NCI-H1092 treated with DMSO at 0.1 percent for 48 hours (cell line): ENCODE data around the gene KDELR3.
A peak's percentile ranks its signal among the peaks of the same experiment; 100 is the strongest.
"Not testable (repeated sequence)": the region's sequence is repeated elsewhere in the genome, so short reads cannot be mapped to it uniquely, and the experiment has no call there.

ENCODE experiments used
- DNase-seq: peaks from one replicate; lab custom pipeline; 2025; lab: John Stamatoyannopoulos, UW

KDELR3 gene

DNA sequence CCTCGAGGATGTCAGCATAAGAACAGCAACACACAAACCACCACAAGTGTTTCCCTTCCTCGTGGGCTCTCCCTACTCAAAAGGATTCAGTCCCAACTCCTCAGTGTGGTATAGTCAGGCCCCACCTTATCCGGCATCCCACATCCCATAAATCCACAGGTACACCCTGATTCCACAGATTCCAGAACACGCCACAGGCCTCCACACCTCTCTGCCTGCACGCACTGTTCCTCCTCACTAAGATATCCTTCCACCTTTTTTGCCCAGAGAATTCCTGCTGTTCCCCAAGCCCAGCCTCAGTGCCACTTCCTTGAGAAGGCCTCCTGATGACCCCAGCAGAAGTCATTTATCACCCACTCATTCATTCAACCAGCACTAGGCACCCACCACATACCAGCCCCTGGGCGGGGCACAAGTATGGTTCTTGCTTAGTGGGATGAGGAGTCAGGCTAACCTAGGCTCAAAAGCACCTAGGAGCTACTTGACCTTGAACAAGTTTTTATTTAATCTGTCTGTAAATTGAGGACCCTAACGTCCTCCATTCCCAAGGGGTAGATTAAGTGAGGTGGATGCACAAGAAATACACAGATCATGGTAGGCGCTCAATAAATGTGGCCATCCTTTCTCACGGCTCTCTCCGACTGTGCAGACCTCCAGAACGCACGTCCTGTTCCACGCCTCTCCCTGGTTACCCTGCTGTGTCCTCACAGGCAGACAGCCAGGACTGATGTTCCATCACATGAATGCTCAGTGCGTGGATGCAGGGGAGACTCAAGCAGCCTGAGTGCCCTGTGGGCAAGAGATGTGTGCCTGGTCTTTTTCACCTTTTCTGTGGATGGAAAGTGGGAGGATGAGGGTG lies 10.8 kb upstream of the KDELR3 start:
- DNase-seq: no peak

DNA sequence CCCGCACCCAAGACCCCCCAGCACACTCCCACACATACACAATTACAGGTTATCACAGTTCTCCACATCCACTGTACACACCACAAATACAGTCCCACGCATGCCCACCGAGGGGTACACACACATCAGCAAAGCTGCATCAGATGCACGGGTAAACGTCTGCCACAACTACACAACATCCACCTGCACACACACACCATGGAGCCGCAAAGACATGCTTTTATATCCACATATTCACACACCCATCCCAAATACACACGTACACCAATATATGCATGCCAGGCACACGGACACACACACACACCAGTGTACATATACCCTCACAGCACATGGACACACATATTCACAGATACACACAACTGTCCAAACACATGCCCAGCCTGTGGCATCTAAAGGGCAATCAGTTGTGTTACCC lies 7.5 kb upstream of the KDELR3 start:
- no peak for DNase-seq

DNA sequence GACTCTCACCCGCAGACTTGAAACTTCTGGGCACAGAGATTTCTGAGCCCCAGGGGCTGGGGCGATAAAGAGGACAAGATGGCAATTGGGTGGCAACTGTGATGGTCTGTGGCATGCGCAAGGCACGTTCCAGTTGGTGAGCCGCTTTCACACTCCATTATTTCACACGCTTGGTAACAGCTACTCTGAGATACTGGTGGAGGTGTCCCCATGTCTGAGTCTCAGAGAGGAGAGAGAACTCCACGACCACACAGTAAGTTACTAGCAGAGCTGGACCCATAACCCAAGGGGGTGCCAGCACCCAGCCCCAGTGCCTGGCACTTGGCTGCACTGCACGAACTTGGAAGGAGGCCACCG lies 6.9 kb upstream of the KDELR3 start:
- DNase-seq: no peak

DNA sequence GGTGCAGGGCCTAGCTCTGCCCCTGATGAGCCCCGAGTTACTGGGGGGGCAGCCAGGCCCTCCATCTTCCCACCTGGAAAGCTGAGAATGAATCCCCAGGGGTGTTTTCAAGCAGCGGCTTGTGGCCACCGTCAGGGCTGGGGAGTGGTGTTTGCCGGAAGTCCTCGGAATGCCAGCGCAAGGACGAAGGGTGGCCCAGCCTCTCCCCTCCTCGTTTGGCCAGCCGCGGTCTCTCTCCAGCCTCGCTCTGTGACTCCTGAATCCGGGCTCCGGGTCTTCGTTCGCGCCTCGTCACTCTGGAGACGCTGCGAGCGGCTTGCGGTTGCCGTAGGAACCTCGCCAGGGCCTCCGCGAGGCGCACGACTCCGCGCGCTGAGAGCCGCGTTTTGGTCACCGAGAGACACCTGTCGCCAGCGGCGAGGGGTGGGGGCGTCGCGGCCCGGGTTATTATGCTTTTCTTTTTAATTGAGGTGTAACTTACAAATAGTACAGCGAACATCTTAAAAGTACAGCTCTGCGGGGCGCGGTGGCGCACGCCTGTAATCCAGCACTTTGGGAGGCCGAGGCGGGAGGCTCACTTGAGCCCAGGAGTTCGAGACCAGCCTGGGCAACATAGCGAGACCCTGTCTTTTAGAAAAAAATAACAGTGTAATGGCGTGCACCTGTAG lies 6.3 kb upstream of the KDELR3 start:
- peak; percentile 92 for DNase-seq

- DNase-seq: no peak
Observed at GRCh38 chr22:38462960-38463784, 4.7 kb upstream of the KDELR3 start.

DNA sequence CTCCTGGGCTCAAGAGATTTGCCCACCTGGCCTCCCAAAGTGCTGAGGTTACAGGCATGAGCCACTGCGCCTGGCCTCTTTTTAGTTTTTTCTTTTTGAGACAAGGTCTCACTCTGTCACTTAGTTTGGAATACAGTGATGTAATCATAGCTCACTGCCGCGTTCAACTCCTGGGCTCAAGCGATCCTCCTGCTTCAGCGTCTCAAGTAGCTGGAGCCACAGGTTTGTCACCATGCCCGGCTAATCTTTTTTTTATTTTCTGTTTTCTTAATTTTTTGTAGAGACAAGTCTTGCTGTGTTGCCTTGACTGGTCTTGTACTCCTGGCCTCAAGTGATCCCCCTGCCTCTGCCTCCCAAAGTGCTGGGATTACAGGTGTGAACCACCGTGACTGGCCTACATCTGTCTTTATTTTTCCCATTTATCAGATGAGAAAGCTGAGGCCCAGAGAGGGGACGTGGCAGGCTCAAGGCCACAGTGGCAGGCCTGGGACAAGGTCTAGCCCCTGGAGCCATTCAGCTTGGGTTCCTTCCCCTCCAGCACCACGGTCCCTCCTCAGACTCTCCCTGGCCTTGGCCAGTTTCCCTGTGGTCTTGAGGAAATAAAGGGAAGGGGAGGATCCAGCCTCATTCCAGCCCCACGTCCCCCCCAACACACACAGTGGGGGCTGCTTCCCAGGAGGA lies 2.8 kb upstream of the KDELR3 start:
- no peak for DNase-seq

- no peak for DNase-seq
Observed at GRCh38 chr22:38465673-38466490, 2.0 kb upstream of the KDELR3 start.

GRCh38 chr22:38467438-38467903 lies 425 bp upstream of the KDELR3 start:
- DNase-seq: no peak

DNA sequence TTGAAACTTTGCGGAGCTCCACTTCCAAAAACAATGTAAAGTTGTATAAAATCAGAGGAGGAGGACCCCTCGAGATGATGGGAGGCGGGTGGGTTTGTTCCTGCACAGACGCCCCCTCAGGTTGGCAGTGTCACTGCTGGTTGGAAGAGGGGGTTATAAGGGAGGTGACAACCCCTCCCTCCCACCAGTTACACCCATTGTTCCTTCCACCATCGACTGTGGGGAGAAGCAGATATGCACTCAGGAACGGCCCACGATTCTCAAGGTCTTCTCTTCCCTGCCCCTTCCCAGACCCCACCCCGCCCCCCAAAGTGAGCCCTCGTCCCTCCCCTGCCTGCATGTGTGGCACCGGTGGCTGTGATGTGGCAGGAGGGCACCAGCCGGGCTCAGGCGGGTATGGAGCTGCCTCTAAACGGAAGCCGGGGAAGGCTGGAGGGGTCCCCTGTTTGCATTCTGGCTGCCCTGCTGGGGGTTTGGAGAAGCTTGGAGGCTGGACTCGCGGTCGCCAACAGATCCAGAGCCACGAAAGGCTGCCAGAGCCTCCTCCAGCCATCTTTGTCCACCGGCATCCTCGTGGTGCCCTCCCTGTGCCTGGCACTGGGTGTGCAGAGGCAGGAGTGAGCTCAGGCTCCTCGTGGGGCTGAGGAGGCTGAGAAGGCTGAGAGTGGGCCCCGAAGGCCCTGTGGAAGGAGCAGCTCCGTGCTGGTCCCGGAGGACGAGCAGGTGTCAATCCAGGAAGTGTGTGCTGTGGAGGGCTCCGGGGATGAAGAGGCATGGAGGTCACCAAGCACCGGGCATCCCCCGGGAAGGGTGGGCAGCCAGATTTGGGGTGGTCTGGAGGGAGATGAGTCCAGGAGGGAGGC lies 778 bp downstream of the KDELR3 start:
- DNase-seq: no peak

DNA sequence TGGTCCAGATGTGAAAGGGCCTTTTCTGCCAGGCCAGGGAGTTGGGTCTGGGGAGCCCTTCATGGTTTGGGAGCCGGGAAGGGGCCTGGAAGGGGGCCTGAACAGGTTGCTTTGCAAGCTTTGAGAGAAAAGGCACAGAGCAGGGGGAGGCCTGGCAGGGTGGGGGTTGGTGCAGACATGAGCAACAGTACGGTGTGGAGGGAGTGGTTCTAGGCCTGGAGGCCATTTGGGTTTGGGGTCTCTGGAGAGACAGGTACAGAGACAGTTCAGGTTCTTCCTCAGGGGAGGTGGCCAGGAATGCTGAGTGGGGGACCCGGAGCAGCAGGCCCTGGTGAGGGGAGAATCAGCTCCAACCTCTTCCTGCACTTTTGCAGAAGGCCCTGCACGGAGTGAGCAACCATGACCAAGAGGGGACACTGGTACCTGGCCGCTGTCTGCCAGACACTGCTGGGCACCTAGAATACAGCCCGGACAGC lies 1.4 kb downstream of the KDELR3 start:
- no peak for DNase-seq

DNA sequence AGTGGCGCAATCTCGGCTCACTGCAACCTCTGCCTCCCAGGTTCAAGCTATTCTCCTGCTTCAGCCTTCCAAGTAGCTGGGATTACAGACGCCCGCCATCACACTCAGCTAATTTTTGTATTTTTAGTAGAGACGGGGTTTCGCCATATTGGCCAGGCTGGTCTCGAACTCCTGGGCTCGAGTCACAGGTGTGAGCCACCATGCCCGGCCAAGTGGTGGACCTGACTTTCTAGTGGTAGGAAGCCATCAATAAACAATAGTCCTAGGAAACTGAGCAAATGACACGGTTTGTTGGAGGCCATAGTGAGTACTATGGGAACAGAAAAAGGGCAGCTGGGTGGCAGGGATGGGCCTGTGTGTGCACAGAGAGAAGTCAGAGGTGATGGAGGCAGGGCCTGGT lies 2.3 kb downstream of the KDELR3 start:
- not testable (repeated sequence) for DNase-seq

GRCh38 chr22:38471237-38471636 lies 3.3 kb downstream of the KDELR3 start:
- DNase-seq: no peak

GRCh38 chr22:38474003-38474607 lies 6.2 kb downstream of the KDELR3 start:
- DNase-seq: no peak

GRCh38 chr22:38477585-38477984 lies 9.7 kb downstream of the KDELR3 start:
- DNase-seq: no peak

DNA sequence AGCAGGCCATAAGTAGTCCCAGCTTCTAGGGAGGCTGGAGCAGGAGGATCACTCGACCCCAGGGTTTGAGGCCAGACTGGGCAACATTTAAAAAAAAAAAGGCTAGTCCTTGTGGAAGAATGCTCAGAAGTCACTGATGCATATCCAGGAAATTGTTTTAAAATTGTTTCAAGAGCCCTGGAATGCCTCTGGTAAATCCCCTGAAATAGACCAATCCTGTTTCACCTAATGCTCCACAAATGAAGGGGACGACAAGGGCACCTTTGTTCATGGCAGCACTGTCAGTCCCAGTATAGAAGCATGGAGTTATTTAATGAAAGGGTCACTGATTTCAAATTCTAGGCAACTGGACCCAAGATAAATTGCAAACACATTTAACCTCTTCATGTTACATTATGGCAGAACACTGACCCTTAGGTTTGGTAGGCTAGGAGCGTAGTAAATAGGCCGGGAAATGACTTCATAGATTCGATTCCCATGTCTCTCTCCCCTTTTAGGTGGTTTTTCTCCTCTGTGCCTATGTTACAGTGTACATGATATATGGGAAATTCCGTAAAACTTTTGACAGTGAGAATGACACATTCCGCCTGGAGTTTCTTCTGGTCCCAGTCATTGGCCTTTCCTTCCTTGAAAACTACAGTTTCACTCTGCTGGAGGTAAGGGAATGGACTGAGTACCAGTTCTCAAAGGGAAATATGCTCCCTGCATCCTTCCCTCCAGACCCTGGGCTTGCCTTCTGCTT lies 11.4 kb downstream of the KDELR3 start:
- DNase-seq: no peak

DNA sequence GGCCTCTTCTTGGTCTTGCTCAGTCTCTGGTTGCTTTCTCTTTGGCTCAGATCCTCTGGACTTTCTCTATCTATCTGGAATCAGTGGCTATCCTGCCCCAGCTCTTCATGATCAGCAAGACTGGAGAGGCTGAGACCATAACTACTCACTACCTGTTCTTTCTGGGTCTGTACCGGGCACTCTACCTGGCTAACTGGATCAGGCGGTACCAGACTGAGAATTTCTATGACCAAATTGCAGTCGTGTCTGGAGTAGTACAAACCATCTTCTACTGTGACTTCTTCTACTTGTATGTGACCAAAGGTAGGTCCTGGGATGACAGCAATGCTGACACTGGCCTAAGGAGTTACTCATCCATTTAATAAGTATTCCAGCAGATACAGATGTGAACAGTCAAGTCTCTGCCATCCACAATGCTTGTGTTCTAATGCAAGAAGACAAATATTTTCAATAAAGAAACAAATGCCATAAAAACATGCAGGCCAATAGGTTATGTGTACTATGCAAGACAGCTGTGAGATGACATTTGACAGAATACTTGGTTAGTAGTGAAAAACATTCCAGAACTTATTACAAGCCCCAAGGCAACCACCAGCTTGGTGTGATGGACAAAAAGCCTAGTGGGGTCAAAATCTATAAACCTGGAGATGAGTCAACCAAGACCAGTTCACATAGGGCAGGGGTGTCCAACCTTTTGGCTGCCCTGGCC lies 13.4 kb downstream of the KDELR3 start:
- DNase-seq: no peak

DNA sequence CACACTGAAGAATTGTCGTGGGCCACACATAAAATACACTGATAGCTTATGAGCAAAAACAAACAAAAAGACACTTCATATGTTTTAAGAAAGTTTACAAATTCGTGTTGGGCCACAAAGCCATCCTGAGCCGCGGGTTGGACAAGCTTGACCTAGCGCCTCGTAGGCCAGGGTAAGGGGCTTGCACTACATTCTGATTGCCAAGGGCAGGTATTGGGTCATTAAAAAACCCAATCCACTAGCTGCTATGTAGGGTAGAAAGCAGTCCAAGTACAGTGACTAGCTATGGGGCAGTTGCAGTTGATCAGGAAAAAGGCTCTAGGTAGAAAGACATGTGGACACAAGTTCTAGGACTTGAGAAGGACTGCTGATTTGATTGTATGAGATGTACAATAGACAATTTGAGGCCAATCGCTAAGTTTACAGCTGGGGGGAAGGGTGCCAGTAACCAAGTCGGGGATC lies 14.0 kb downstream of the KDELR3 start:
- DNase-seq: no peak

DNA sequence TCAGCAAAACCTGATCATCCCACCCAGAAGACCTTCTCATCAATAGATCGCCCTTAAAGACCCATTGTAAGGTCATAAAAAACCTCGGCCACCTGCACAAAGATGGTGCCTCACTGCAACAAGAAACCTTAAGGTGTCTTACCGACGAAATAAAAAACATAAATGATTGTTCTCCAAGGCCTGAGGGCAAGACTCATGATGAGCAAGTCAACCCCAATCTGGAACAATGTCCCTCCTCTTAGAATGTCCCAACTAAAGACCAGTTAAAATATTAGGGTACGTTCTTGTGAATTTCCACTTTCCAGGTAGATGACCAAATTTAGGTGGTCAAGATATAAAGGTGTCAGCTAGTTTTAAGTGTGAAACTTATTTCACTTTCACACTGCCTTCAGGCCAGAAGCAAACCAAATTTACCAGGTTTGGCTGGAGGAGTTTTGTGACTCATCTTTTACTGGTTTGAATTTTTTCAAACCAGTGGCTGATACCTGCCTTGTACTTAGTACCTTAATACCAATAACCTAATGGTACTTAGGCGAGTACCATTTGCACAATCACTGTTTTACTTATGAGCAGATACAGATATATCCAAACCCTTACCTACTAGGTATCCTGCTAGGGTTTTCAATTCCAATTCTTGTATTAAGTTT lies 14.9 kb downstream of the KDELR3 start:
- no peak for DNase-seq
